Muscle of leg (tissue), 11 donors: Measurements from ENCODE around the gene SEH1L. TPM values are rescaled to one million over a fixed set of nuclear protein-coding genes. Genes with fewer than 3 reads are reported as not detected.
A peak's percentile ranks its signal among the peaks of the same experiment; 100 is the strongest.

Experiments used
- DNase-seq: peaks from one replicate; pipeline ENCODE4 v3.0.0; 2013
- H3K27ac ChIP-seq: one replicate; pipeline ENCODE4 v1.5.1; 2013; ENCODE audit warnings: mild to moderate bottlenecking, low read length, control low read depth
- H3K27me3 ChIP-seq: one replicate; pipeline ENCODE4 v1.6.1; 2013; ENCODE audit warnings: low read length; ENCODE audit not compliant: control insufficient read depth, insufficient read depth
- H3K36me3 ChIP-seq: one replicate; pipeline ENCODE4 v1.6.1; 2013; ENCODE audit warnings: low read length; ENCODE audit not compliant: control insufficient read depth, insufficient read depth
- H3K4me1 ChIP-seq: one replicate; pipeline ENCODE4 v1.6.1; 2013; ENCODE audit warnings: low read length; ENCODE audit not compliant: control insufficient read depth, insufficient read depth
- H3K4me3 ChIP-seq: one replicate; pipeline ENCODE4 v1.5.1; 2013; ENCODE audit warnings: low read length, control low read depth
- H3K9me3 ChIP-seq: replicated peaks from 2 replicates; pipeline ENCODE4 v1.6.1; 2013; ENCODE audit warnings: low read depth, low read length; ENCODE audit not compliant: control insufficient read depth
- WGBS: methylation state at CpG from one replicate; pipeline ENCODE4 v1.1.5; 2013; ENCODE audit warnings: missing lambda C conversion rate; ENCODE audit not compliant: insufficient coverage; 5-methylcytosine and 5-hydroxymethylcytosine counted together
- polyA plus RNA-seq, 8 donors: library from polyadenylated mRNA; unstranded; fragments of 120-200 nt; gene quantifications; one replicate each; pipeline versions ENCODE4 v1.2.1 to v1.2.3, GENCODE V29; 2013; ENCODE audit warnings: inconsistent platforms in 1 of 8, low replicate concordance in 1 of 8; ENCODE audit not compliant: insufficient read length in 8 of 8, insufficient read depth in 1 of 8
- total RNA-seq: library from RNA; stranded (reverse); fragments of 120-200 nt; gene quantifications from one replicate; pipeline ENCODE4 v1.2.4, GENCODE V29; 2013

Gene SEH1L
- total and polyA plus RNA-seq, 9 donors: 16.6 to 30.7 (median 27.5) TPM

- Histone ChIP-seq H3K36me3 (peaks cover 27% of the 10 kb centered on the region), H3K27ac (no peak overlapping the region), H3K27me3 (no peaks in the 10 kb centered on the region), H3K9me3 (no peaks in the 10 kb centered on the region), H3K4me3 (no peak overlapping the region), H3K4me1 (no peaks in the 10 kb centered on the region)
- no peak for DNase-seq
- WGBS: 89% methylated on average over 1 of the region's 1 CpG
Measured at GRCh38 chr18:13005289-13005688, 57.5 kb downstream of the SEH1L start.

DNA sequence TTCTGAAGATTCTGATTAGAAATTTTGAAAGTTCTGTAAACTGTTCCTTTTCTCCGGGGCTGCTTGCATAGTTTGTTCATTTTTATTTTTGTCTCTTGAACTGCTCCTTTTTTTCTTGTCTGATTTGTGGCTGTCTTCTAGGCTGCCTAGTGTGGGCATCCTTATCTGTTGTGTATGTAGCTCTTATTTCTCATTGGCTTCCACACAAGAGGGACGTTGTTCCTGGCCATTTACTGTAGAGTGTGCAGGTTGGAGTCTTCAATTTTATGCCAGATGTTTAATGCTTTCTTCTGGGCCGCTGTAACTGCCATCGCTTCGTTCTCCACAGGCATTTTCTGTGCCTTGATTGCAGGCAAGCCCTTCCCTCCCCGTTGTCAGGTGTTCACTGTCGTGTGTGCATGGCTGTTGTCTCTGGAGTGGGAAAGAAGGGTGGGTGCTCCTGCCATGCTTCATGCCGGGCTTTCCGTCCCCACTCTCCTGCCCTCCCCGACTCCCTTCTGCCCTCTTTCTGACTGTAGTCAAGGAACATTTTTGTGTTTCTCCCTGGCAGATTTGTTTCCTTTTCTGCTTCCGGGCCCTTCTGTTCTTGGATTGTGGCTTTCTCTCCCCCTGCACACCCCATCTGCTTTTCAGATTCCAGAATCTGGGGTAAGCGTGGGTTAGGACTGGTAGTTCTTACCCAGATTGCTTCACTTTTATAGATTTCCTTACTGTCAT, 58.9 kb downstream of the SEH1L start:
- Histone ChIP-seq H3K9me3 (no peaks in the 10 kb centered on the region), H3K27ac (no peak overlapping the region), H3K4me1 (no peaks in the 10 kb centered on the region), H3K27me3 (no peaks in the 10 kb centered on the region), H3K4me3 (no peak overlapping the region), H3K36me3 (peaks cover 28% of the 10 kb centered on the region)
- DNase-seq: peak; percentile 20
- 80% methylated on average over 2 of the region's 12 CpGs for WGBS

DNA sequence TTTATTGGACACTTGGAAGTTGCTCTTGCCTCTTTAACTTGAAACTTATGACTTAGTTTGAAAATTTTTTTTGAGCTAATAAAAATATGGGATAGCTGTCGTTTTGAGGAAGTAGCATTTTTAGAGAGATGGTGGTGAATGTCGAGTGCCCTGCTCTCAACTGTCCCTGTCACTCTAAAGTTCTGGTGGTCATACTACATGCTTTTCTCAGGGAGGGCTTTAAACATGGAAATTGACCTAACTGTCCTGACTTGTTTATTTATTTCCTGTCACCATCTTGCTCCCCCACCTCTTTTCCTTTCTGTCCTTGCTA, 59.4 kb downstream of the SEH1L start:
- Histone ChIP-seq H3K27me3 (no peaks in the 10 kb centered on the region), H3K27ac (no peak overlapping the region), H3K4me1 (no peaks in the 10 kb centered on the region), H3K4me3 (no peak overlapping the region), H3K36me3 (peaks cover 30% of the 10 kb centered on the region), H3K9me3 (no peaks in the 10 kb centered on the region)
- DNase-seq: no peak
- no CpG with 5 or more reads among the region's 2 CpGs for WGBS

GRCh38 chr18:13011719-13012118, 63.9 kb downstream of the SEH1L start:
- H3K4me3 ChIP-seq: no peak overlapping the region
- no peak for DNase-seq
- WGBS: 100% methylated on average over 3 of the region's 5 CpGs
- no peaks in the 10 kb centered on the region for H3K27me3 ChIP-seq
- H3K9me3 ChIP-seq: no peaks in the 10 kb centered on the region
- no peaks in the 10 kb centered on the region for H3K4me1 ChIP-seq
- peaks cover 42% of the 10 kb centered on the region for H3K36me3 ChIP-seq
- H3K27ac ChIP-seq: no peak overlapping the region

DNA sequence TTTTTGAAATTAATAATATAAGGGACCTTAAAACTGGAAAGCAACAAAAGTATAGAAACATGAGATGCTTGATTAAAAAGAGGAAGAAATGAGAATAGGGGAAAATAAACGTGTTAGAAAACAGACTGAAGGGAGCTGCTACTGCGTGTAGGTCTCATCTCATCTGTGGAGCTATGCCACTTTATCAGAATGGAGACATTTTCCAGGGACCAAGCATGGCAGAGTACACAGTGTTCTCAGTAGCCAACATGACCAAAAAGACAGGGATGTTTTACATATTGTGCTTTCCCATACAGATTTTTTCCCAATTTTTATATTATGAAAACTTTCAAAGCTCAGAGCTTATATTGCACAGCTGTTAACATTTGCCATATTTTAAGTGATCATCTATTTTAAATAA, 66.4 kb downstream of the SEH1L start:
- no peak overlapping the region for H3K4me3 ChIP-seq
- no peaks in the 10 kb centered on the region for H3K4me1 ChIP-seq
- 95% methylated on average over 2 of the region's 2 CpGs for WGBS
- H3K27me3 ChIP-seq: no peaks in the 10 kb centered on the region
- no peak for DNase-seq
- H3K36me3 ChIP-seq: peaks cover 43% of the 10 kb centered on the region
- H3K9me3 ChIP-seq: no peaks in the 10 kb centered on the region
- H3K27ac ChIP-seq: no peak overlapping the region

DNA sequence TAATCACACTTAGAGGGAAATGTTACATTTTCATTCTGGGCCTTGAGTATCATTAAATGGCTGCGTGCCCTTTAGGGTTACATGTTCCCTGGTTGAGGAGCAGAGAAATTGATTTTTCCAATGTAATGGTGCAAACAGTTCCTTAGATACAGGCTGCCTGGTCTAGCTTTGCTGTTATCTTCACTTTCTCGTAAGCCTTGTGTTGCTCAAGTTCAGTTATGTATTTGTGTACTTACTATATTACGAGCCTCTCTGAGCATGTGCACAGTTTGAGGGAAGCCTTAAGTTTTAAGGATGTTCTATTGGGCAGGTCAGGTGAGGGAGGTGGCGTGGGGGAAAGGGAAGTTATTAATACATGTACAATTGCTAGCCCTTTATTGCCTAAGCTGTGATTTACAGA, 67.0 kb downstream of the SEH1L start:
- no peak for DNase-seq
- Histone ChIP-seq H3K27ac (no peak overlapping the region), H3K9me3 (no peaks in the 10 kb centered on the region), H3K36me3 (peaks cover 40% of the 10 kb centered on the region), H3K4me1 (no peaks in the 10 kb centered on the region), H3K4me3 (no peak overlapping the region), H3K27me3 (no peaks in the 10 kb centered on the region)
- 100% methylated on average over 1 of the region's 4 CpGs for WGBS

DNA sequence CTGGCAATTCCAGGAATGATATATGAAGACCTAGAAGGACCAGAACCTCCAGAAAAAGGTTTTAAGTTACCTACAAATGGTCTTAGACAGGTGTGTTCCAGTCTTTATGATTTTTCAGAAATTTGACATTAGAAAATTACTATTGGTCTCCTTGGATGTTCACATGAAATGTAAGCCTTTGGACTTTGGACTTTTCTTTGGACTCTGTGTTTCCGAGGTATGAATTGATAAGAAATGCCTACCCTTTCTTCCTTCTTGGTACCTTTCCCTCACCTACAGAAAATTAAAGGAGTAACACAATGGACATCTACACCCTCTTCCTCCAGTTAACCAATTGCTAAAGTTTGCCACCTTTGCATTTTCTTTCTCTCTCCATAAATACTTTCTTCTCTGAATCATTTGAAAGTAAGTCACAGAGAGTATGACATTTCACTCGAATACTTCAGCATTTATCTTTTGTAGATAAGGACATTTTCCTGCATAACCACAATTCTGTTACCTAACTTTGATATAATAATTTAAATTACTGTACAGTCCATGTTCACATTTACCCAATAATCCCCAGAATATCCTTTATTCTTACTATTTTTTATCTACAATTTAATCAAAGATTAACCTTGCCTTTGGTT, 69.5 kb downstream of the SEH1L start:
- H3K4me1 ChIP-seq: no peaks in the 10 kb centered on the region
- WGBS: no CpG with 5 or more reads among the region's 2 CpGs
- H3K27ac ChIP-seq: no peak overlapping the region
- no peaks in the 10 kb centered on the region for H3K27me3 ChIP-seq
- H3K36me3 ChIP-seq: peaks cover 40% of the 10 kb centered on the region
- DNase-seq: no peak
- peaks cover 2% of the 10 kb centered on the region for H3K9me3 ChIP-seq
- no peak overlapping the region for H3K4me3 ChIP-seq

- no peak for DNase-seq
- H3K4me1 ChIP-seq: no peaks in the 10 kb centered on the region
Measured at GRCh38 chr18:13018374-13018773, 70.6 kb downstream of the SEH1L start.

DNA sequence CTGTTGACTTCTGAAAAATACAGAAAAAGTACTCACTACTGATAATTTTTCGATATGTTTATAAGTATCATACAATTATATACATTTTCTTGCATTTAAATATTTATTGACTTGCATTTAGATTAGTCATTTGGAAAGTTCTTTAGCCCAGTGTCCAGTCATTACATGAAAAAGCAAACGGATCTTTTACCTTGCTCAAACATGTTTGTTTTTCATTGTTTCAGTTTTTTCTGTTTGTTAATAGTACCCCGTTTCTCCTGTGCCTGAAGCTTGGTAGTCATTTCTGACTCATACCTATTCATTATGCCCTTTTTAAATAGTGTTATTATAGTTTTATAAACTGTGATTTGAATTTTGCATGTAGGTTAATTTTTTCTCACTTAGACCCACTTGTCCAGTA, 71.5 kb downstream of the SEH1L start:
- WGBS: no CpG with 5 or more reads among the region's 3 CpGs
- Histone ChIP-seq H3K36me3 (peaks cover 34% of the 10 kb centered on the region), H3K4me3 (no peak overlapping the region), H3K4me1 (no peaks in the 10 kb centered on the region), H3K27ac (no peak overlapping the region), H3K9me3 (peaks cover 2% of the 10 kb centered on the region), H3K27me3 (no peaks in the 10 kb centered on the region)
- DNase-seq: no peak

More at GRCh38 chr18:13018374-13018773, 70.6 kb downstream of the SEH1L start:
- WGBS: no CpG with 5 or more reads among the region's 2 CpGs
- Histone ChIP-seq H3K27ac (no peak overlapping the region), H3K36me3 (peaks cover 36% of the 10 kb centered on the region), H3K9me3 (peaks cover 2% of the 10 kb centered on the region), H3K4me3 (no peak overlapping the region), H3K27me3 (no peaks in the 10 kb centered on the region)

DNA sequence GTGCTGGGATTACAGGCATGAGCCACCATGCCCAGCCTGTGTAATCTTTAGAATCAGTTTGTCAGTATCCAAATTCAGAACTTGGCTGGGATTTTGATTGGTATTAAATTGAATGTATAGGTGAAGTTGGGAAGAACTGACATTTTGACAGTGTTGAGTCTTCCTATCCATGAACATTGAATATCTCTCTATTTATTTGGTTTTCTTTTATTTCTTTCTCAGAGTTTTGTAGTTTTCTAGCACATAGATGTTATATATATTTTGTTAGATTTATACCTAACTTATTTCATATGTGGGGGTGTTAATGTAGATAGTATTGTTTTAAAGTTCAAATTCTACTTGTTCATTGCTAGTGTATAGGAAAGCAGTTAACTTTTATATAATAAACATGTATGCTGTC, 74.8 kb downstream of the SEH1L start:
- no peak overlapping the region for H3K27ac ChIP-seq
- H3K36me3 ChIP-seq: peaks cover 31% of the 10 kb centered on the region
- no peaks in the 10 kb centered on the region for H3K4me1 ChIP-seq
- H3K4me3 ChIP-seq: no peak overlapping the region
- peaks cover 2% of the 10 kb centered on the region for H3K9me3 ChIP-seq
- no peaks in the 10 kb centered on the region for H3K27me3 ChIP-seq
- no peak for DNase-seq
